NT2/D1 (cell line): ENCODE measurements around the gene ZBTB49.

Experiments
- DNase-seq: peaks from one replicate; pipeline ENCODE4 v3.0.0-alpha.2; 2011; ENCODE audit warnings: low read depth, low spot score
- H3K27me3 ChIP-seq: 2 replicates; pipeline ENCODE4 v1.6.0; 2011; ENCODE audit warnings: mild to moderate bottlenecking; ENCODE audit not compliant: insufficient read length, insufficient read depth
- H3K36me3 ChIP-seq: 2 replicates; pipeline ENCODE4 v1.6.1; 2011; ENCODE audit warnings: mild to moderate bottlenecking, low read length, mixed read lengths; ENCODE audit not compliant: insufficient read depth, insufficient read length
- H3K4me1 ChIP-seq: 2 replicates; pipeline ENCODE4 v1.5.1; 2011; ENCODE audit not compliant: insufficient read depth, insufficient read length
- H3K4me3 ChIP-seq: 2 replicates; pipeline ENCODE4 v1.5.1; 2011; ENCODE audit warnings: low read depth; ENCODE audit not compliant: insufficient read length
- H3K9ac ChIP-seq: 2 replicates; pipeline ENCODE4 v1.6.0; 2011; ENCODE audit warnings: low read depth; ENCODE audit not compliant: insufficient read length
- H3K9me3 ChIP-seq: 2 replicates; pipeline ENCODE4 v1.5.1; 2011; ENCODE audit warnings: mild to moderate bottlenecking, low read length; ENCODE audit not compliant: insufficient read depth
- SUZ12 ChIP-seq: IDR thresholded peaks from 2 replicates; pipeline ENCODE4 v1.6.1; 2011; ENCODE audit not compliant: insufficient read length, insufficient read depth; ENCODE audit errors: extremely low read depth
- YY1 ChIP-seq: IDR thresholded peaks from 2 replicates; pipeline ENCODE4 v1.6.1; 2011; ENCODE audit not compliant: insufficient read length, insufficient read depth
- ZNF274 ChIP-seq: IDR thresholded peaks from 2 replicates; pipeline ENCODE4 v1.6.1; 2011; ENCODE audit warnings: mild to moderate bottlenecking, low read depth, low read length

ZBTB49 gene

DNA sequence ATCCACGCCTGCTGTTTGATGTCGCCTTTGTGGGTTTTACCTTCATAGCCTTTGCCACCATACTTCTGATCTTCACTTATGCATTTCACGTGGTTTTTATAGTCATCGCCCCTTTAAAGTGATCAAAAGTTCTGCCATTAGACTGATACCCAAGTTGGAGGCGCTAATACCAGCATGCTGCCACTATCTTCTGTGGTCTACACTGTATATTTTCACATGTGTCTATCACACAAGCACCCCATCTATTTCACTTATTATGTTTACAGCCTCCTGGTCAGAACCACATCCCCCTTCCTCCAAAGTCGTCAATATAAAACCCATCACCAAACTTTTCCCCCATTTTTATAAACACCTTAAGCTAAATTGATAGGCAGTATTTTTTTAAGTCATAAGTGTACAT lies 8.3 kb upstream of the ZBTB49 start:
- no peaks in the 10 kb centered on the region for H3K27me3 ChIP-seq
- no peak for TF ChIP-seq YY1
- no peak for TF ChIP-seq SUZ12
- no peak for TF ChIP-seq ZNF274
- no peak overlapping the region for H3K4me3 ChIP-seq
- no peak for DNase-seq
- H3K4me1 ChIP-seq = no peaks in the 10 kb centered on the region
- H3K9me3 ChIP-seq = no peaks in the 10 kb centered on the region
- H3K9ac ChIP-seq = no peak overlapping the region
- H3K36me3 ChIP-seq = peaks cover 92% of the 10 kb centered on the region

GRCh38 chr4:4284827-4285618 lies 5.0 kb upstream of the ZBTB49 start:
- no peak for DNase-seq
- Histone ChIP-seq H3K27me3 (no peaks in the 10 kb centered on the region), H3K4me1 (peaks cover 8% of the 10 kb centered on the region), H3K4me3 (no peak overlapping the region), H3K36me3 (peaks cover 78% of the 10 kb centered on the region), H3K9ac (no peak overlapping the region), H3K9me3 (no peaks in the 10 kb centered on the region)
- no peak for TF ChIP-seq YY1
- TF ChIP-seq SUZ12 = no peak
- no peak for TF ChIP-seq ZNF274

GRCh38 chr4:4288098-4288497 lies 2.0 kb upstream of the ZBTB49 start:
- peaks cover 7% of the 10 kb centered on the region for H3K27me3 ChIP-seq
- H3K4me1 ChIP-seq = peaks cover 8% of the 10 kb centered on the region
- no peaks in the 10 kb centered on the region for H3K9me3 ChIP-seq
- H3K9ac ChIP-seq = no peak overlapping the region
- peaks cover 54% of the 10 kb centered on the region for H3K36me3 ChIP-seq
- H3K4me3 ChIP-seq = no peak overlapping the region
- no peak for DNase-seq
- TF ChIP-seq YY1 (no peak), ZNF274 (no peak), SUZ12 (no peak)

GRCh38 chr4:4289055-4289454 lies 996 bp upstream of the ZBTB49 start:
- TF ChIP-seq YY1 = no peak
- no peak for TF ChIP-seq SUZ12
- TF ChIP-seq ZNF274 = no peak
- Histone ChIP-seq H3K9ac (peak overlapping the region; percentile 96), H3K9me3 (no peaks in the 10 kb centered on the region), H3K4me1 (peaks cover 8% of the 10 kb centered on the region), H3K27me3 (peaks cover 7% of the 10 kb centered on the region), H3K4me3 (peak overlapping the region; percentile 96), H3K36me3 (peaks cover 44% of the 10 kb centered on the region)
- DNase-seq = no peak

DNA sequence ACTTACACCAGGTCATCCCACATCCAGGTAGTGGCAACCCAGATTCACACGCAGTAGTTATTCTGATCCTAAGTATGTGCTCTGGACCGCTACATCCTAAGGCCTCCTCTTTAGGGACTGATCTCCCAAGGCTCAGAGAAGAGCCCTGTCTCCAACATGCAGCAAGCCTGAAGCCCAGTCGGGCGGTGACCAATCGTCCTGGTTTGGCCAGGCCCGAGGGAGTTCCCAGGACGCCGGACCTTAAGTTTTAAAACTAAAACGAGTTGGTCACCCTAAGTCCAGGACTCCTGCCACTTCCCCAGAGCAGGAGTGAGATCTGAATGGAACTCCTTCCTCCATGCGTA lies 482 bp upstream of the ZBTB49 start:
- no peak for TF ChIP-seq YY1
- TF ChIP-seq ZNF274 = no peak
- H3K27me3 ChIP-seq = peaks cover 7% of the 10 kb centered on the region
- peak overlapping the region; percentile 96 for H3K4me3 ChIP-seq
- peaks cover 8% of the 10 kb centered on the region for H3K4me1 ChIP-seq
- H3K9me3 ChIP-seq = no peaks in the 10 kb centered on the region
- no peak for DNase-seq
- peak overlapping the region; percentile 96 for H3K9ac ChIP-seq
- peaks cover 39% of the 10 kb centered on the region for H3K36me3 ChIP-seq

GRCh38 chr4:4293279-4293678 lies 3.2 kb downstream of the ZBTB49 start:
- Histone ChIP-seq H3K4me1 (peaks cover 2% of the 10 kb centered on the region), H3K9me3 (peaks cover 3% of the 10 kb centered on the region; the same call in 1 of the 2 replicates), H3K27me3 (peaks cover 7% of the 10 kb centered on the region), H3K9ac (no peak overlapping the region), H3K36me3 (peaks cover 6% of the 10 kb centered on the region), H3K4me3 (no peak overlapping the region)
- no peak for DNase-seq
- no peak for TF ChIP-seq ZNF274
- TF ChIP-seq YY1 = no peak
- TF ChIP-seq SUZ12 = no peak

DNA sequence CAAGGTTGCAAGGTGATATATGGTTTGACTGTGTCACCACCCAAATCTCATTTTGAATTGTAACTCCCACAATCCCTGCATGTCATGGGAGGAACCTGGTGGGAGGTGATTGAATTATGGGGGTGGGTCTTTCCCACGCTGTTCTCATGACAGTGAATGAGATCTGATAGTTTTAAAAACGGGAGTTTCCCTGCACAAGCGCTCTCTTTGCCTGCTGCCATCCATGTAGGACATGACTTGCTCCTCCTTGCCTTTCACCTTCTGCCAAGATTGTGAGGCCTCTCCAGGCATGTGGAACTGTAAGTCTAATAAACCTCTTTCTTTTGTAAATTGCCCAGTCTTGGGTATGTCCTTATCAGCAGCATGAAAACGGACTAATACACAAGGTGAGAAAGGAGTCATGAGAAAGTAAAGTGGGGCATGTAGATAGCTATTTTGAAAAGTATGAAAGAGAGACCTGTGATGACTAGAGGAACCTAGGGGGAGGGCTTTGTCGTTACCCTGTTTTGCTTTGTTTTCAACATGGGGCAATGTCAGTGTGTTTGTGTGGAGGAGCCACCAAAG lies 6.3 kb downstream of the ZBTB49 start:
- Histone ChIP-seq H3K4me3 (no peak overlapping the region), H3K4me1 (no peaks in the 10 kb centered on the region), H3K27me3 (no peaks in the 10 kb centered on the region), H3K9me3 (peaks cover 3% of the 10 kb centered on the region; the same call in 1 of the 2 replicates), H3K36me3 (peaks cover 12% of the 10 kb centered on the region), H3K9ac (no peak overlapping the region)
- TF ChIP-seq ZNF274 = no peak
- TF ChIP-seq YY1 = no peak
- TF ChIP-seq SUZ12 = no peak
- DNase-seq = no peak
